K562 (cell line): ENCODE measurements around the gene N4BP2. TPM values are rescaled to one million over a fixed set of nuclear protein-coding genes. Genes with fewer than 3 reads are reported as not detected.

Experiments used
- ATAC-seq: fragments of 200-7000 bp; cut with Tn5 transposase; 3 replicates; pipeline ENCODE4 v1.9.1; 2020; ENCODE audit warnings: moderate library complexity
- BruUV-seq: library from RNA; stranded (reverse); fragments of 400-500 nt; replicated peaks from 2 replicates; lab custom pipeline; 2021; lab: Mats Ljungman, UMichigan
- CTCF ChIA-PET: fragments of 300-600 bp; formaldehyde crosslinking; extraction: SDS; loops from one replicate; lab custom pipeline; 2021; ENCODE audit warnings: low intra/inter-chr PET ratio; lab: Yijun Ruan, JAX
- POLR2A ChIA-PET: fragments of 300-600, 350-650 bp; sonication (Branson Sonifier 250); formaldehyde crosslinking; extraction: SDS; loops from one replicate; lab custom pipeline; 2021; ENCODE audit warnings: antibody characterized with exemption, inconsistent platforms; lab: Yijun Ruan, JAX
- DNase-seq, 4 experiments: peaks; one replicate each; pipeline versions ENCODE4 v3.0.0 to v3.0.0-alpha.2; 2011 to 2018; ENCODE audit warnings: low spot score in 3 of 4, mixed read lengths in 3 of 4; ENCODE audit errors: extremely low read depth in 1 of 4
- FAIRE-seq: peaks from 2 replicates; lab custom pipeline; 2011; peaks lifted over from hg19 to GRCh38; lab: Jason Lieb, UNC
- H2AFZ ChIP-seq: 2 replicates; pipeline ENCODE4 v1.6.0; 2011; ENCODE audit warnings: low read depth, low read length, control low read depth, inconsistent platforms
- H3K27ac ChIP-seq: fragments of 200-600 bp; 3 replicates; pipeline ENCODE4 v1.8.0; 2011; ENCODE audit warnings: low read depth, mild to moderate bottlenecking, control low read depth, inconsistent platforms, low read length, moderate library complexity, mixed read lengths; ENCODE audit errors: extremely low read depth
- H3K27me3 ChIP-seq, 2 experiments: fragments of 300-600 bp in 1 of 2; 2 replicates in 1 of 2; 3 replicates in 1 of 2; pipeline versions ENCODE4 v1.6.0 to v1.8.0; 2011; ENCODE audit warnings: inconsistent platforms in 2 of 2, low read length in 2 of 2, mild to moderate bottlenecking in 1 of 2, mixed read lengths in 1 of 2, moderate library complexity in 1 of 2; ENCODE audit not compliant: control insufficient read depth in 2 of 2, insufficient read depth in 2 of 2
- H3K36me3 ChIP-seq: fragments of 300-600 bp; 3 replicates; pipeline ENCODE4 v1.8.0; 2011; ENCODE audit warnings: mild to moderate bottlenecking, low read length, inconsistent platforms; ENCODE audit not compliant: control insufficient read depth, insufficient read depth
- H3K4me1 ChIP-seq, 2 experiments: fragments of 200-600 bp in 1 of 2; replicated peaks in 1 of 2; 2 replicates in 1 of 2; 3 replicates in 1 of 2; pipeline versions ENCODE4 v1.5.1 to v1.8.0; 2011; ENCODE audit warnings: inconsistent platforms in 2 of 2, low read length in 2 of 2, mild to moderate bottlenecking in 1 of 2, mixed read lengths in 1 of 2, moderate library complexity in 1 of 2; ENCODE audit not compliant: control insufficient read depth in 2 of 2, insufficient read depth in 2 of 2
- H3K4me2 ChIP-seq: 2 replicates; pipeline ENCODE4 v1.6.1; 2011; ENCODE audit warnings: low read length, control low read depth, inconsistent platforms, mixed read lengths; ENCODE audit not compliant: insufficient read depth
- H3K4me3 ChIP-seq: fragments of 200-600 bp; sonication (generic), shearing (Covaris generic); 2 replicates; pipeline ENCODE4 v1.5.1; 2016; ENCODE audit warnings: control low read depth, inconsistent platforms
- H3K79me2 ChIP-seq: fragments of 200-600 bp; 3 replicates; pipeline ENCODE4 v1.8.0; 2011; ENCODE audit warnings: low read length, inconsistent platforms; ENCODE audit not compliant: control insufficient read depth, insufficient read depth
- H3K9ac ChIP-seq, 2 experiments: 2 replicates each; pipeline versions ENCODE4 v1.6.0 to v1.6.1; 2011; ENCODE audit warnings: low read depth in 2 of 2, low read length in 2 of 2, control low read depth in 1 of 2, inconsistent platforms in 1 of 2, mild to moderate bottlenecking in 1 of 2, mixed read lengths in 1 of 2; ENCODE audit not compliant: insufficient read depth in 1 of 2
- H3K9me1 ChIP-seq: one replicate; pipeline ENCODE4 v1.6.0; 2011; ENCODE audit warnings: inconsistent platforms, mild to moderate bottlenecking, low read length, moderate library complexity; ENCODE audit not compliant: control insufficient read depth, insufficient read depth
- H3K9me3 ChIP-seq: replicated peaks from 2 replicates; pipeline ENCODE4 v1.5.1; 2011; ENCODE audit warnings: low read depth, low read length, inconsistent platforms; ENCODE audit not compliant: control insufficient read depth, insufficient read depth
- H4K20me1 ChIP-seq: replicated peaks from 2 replicates; pipeline ENCODE4 v1.6.1; 2011; ENCODE audit warnings: low read length, inconsistent platforms, mixed read lengths; ENCODE audit not compliant: control insufficient read depth, insufficient read depth
- MAX ChIP-seq: sonication (generic); formaldehyde crosslinking; IDR thresholded peaks from 2 replicates; pipeline ENCODE4 v1.9.0; 2022; ENCODE audit warnings: mild to moderate bottlenecking, missing genetic modification reagents
- MLX ChIP-seq, 2 experiments: fragments of 450-650 bp in 1 of 2; sonication (generic) in 1 of 2; formaldehyde crosslinking; conservative IDR thresholded peaks; 2 replicates each; pipeline versions ENCODE4 v1.4.0 to v1.8.1; 2020 to 2022; ENCODE audit warnings: mild to moderate bottlenecking in 1 of 2, missing genetic modification reagents in 1 of 2
- SP2 ChIP-seq: IDR thresholded peaks from 2 replicates; pipeline ENCODE4 v1.6.1; 2011; ENCODE audit warnings: mild to moderate bottlenecking, low read depth, low read length, moderate library complexity; ENCODE audit not compliant: poor library complexity, severe bottlenecking; ENCODE audit errors: extremely low read depth
- ZNF655 ChIP-seq: fragments of 250-450 bp; sonication (Bioruptor Pico); IDR thresholded peaks from 2 replicates; pipeline ENCODE4 v1.5.0; 2021
- WGBS: fragments of 100-300 bp; shearing (Covaris generic); methylation state at CpG from one replicate; pipeline ENCODE4 v1.1.6; 2016; ENCODE audit warnings: low coverage, mixed read lengths; ENCODE audit not compliant: insufficient coverage; ENCODE audit errors: missing lambda C conversion rate; 5-methylcytosine and 5-hydroxymethylcytosine counted together
- in situ Hi-C: fragments of 300-500 bp; cut with MboI; formaldehyde crosslinking; loops from 4 replicates; pipeline ENCODE4 v1.15.0; 2018; ENCODE audit warnings: inconsistent platforms, mixed read lengths
- intact Hi-C: fragments of 100-400 bp; cut with micrococcal nuclease; formaldehyde crosslinking; loops from 2 replicates; pipeline ENCODE4 v1.14.2; 2022
- polyA plus RNA-seq, 8 experiments: library from polyadenylated mRNA; depleted of rRNA in 4 of 8; stranded (reverse) in 5 of 8; unstranded in 3 of 8; fragments of >200 nt; fragmentation: Nextera tagmentation in 2 of 8; fragmentation: Illumina TruSeq in 1 of 8; extraction: Ambion mirVana in 2 of 8; extraction: Trizol in 1 of 8; gene quantifications; 2 replicates each; pipeline versions ENCODE4 v1.2.1 to v1.2.3, GENCODE V29; 2011 to 2014; ENCODE audit warnings: inconsistent platforms in 1 of 8, missing spikeins in 1 of 8
- total RNA-seq, 7 experiments: library from RNA; depleted of rRNA in 6 of 7; stranded (reverse); fragments of >200 nt in 6 of 7; fragmentation: Illumina TruSeq in 2 of 7; extraction: Trizol in 2 of 7; gene quantifications; 2 replicates each; pipeline versions ENCODE4 v1.2.1 to v1.2.3, GENCODE V29; 2011 to 2021; ENCODE audit warnings: low replicate concordance in 1 of 7
- TF ChIP-seq, protein P1 (sequence below): fragments of 450-650 bp; IDR thresholded peaks from 2 replicates; pipeline ENCODE4 v1.6.1; 2016; ENCODE audit warnings: mild to moderate bottlenecking, moderate library complexity

Gene N4BP2
- total and polyA plus RNA-seq, 9 of the 15 experiments (the other 6 are each of a cell fraction or from before 2014, with no cell fraction given), result 2.7 to 12.6 (median 7.6) TPM

- FAIRE-seq (no peak), DNase-seq (peak in 1 of 4 experiments; percentile 53), ATAC-seq (peak; percentile 12)
- Histone ChIP-seq H3K27me3 (no peaks in the 10 kb centered on the region), H3K4me2 (peak overlapping the region; percentile 90), H2AFZ (peak overlapping the region; percentile 7; the same call in 1 of the 2 replicates), H4K20me1 (no peaks in the 10 kb centered on the region), H3K36me3 (no peaks in the 10 kb centered on the region), H3K4me3 (peak overlapping the region; percentile 50), H3K4me1 (peaks cover 37 to 44% of the 10 kb centered on the region in 2 experiments; a peak in 4 of 5 replicates), H3K27ac (peak overlapping the region; percentile 85), H3K9me3 (no peaks in the 10 kb centered on the region), H3K9ac (peak overlapping the region; percentile 57 to 83; a peak in 3 of 4 replicates), H3K79me2 (peaks cover 73% of the 10 kb centered on the region), H3K9me1 (no peaks in the 10 kb centered on the region)
- ChIA-PET POLR2A (interaction anchor here (0.6 to 2.0 kb wide), 6 partner anchors 12 to 143 kb away, joined by 3 to 8 read pairs (median 4); partner anchors contain the start of gene N4BP2), CTCF (no interaction called here)
- 5% methylated on average over 6 of the region's 6 CpGs for WGBS
- BruUV-seq, result no TSS peak
- in situ Hi-C loops (no loop called here), intact Hi-C loops (loop anchor here (2.0 kb wide), 1 partner anchor 40 kb away; no protein-coding TSS in a partner anchor)
- no peak for TF ChIP-seq MAX
- TF ChIP-seq ZNF655, result 0 out of 2 replicates have a peak, but pooled peaks have one; percentile 11
- TF ChIP-seq, protein P1, sequence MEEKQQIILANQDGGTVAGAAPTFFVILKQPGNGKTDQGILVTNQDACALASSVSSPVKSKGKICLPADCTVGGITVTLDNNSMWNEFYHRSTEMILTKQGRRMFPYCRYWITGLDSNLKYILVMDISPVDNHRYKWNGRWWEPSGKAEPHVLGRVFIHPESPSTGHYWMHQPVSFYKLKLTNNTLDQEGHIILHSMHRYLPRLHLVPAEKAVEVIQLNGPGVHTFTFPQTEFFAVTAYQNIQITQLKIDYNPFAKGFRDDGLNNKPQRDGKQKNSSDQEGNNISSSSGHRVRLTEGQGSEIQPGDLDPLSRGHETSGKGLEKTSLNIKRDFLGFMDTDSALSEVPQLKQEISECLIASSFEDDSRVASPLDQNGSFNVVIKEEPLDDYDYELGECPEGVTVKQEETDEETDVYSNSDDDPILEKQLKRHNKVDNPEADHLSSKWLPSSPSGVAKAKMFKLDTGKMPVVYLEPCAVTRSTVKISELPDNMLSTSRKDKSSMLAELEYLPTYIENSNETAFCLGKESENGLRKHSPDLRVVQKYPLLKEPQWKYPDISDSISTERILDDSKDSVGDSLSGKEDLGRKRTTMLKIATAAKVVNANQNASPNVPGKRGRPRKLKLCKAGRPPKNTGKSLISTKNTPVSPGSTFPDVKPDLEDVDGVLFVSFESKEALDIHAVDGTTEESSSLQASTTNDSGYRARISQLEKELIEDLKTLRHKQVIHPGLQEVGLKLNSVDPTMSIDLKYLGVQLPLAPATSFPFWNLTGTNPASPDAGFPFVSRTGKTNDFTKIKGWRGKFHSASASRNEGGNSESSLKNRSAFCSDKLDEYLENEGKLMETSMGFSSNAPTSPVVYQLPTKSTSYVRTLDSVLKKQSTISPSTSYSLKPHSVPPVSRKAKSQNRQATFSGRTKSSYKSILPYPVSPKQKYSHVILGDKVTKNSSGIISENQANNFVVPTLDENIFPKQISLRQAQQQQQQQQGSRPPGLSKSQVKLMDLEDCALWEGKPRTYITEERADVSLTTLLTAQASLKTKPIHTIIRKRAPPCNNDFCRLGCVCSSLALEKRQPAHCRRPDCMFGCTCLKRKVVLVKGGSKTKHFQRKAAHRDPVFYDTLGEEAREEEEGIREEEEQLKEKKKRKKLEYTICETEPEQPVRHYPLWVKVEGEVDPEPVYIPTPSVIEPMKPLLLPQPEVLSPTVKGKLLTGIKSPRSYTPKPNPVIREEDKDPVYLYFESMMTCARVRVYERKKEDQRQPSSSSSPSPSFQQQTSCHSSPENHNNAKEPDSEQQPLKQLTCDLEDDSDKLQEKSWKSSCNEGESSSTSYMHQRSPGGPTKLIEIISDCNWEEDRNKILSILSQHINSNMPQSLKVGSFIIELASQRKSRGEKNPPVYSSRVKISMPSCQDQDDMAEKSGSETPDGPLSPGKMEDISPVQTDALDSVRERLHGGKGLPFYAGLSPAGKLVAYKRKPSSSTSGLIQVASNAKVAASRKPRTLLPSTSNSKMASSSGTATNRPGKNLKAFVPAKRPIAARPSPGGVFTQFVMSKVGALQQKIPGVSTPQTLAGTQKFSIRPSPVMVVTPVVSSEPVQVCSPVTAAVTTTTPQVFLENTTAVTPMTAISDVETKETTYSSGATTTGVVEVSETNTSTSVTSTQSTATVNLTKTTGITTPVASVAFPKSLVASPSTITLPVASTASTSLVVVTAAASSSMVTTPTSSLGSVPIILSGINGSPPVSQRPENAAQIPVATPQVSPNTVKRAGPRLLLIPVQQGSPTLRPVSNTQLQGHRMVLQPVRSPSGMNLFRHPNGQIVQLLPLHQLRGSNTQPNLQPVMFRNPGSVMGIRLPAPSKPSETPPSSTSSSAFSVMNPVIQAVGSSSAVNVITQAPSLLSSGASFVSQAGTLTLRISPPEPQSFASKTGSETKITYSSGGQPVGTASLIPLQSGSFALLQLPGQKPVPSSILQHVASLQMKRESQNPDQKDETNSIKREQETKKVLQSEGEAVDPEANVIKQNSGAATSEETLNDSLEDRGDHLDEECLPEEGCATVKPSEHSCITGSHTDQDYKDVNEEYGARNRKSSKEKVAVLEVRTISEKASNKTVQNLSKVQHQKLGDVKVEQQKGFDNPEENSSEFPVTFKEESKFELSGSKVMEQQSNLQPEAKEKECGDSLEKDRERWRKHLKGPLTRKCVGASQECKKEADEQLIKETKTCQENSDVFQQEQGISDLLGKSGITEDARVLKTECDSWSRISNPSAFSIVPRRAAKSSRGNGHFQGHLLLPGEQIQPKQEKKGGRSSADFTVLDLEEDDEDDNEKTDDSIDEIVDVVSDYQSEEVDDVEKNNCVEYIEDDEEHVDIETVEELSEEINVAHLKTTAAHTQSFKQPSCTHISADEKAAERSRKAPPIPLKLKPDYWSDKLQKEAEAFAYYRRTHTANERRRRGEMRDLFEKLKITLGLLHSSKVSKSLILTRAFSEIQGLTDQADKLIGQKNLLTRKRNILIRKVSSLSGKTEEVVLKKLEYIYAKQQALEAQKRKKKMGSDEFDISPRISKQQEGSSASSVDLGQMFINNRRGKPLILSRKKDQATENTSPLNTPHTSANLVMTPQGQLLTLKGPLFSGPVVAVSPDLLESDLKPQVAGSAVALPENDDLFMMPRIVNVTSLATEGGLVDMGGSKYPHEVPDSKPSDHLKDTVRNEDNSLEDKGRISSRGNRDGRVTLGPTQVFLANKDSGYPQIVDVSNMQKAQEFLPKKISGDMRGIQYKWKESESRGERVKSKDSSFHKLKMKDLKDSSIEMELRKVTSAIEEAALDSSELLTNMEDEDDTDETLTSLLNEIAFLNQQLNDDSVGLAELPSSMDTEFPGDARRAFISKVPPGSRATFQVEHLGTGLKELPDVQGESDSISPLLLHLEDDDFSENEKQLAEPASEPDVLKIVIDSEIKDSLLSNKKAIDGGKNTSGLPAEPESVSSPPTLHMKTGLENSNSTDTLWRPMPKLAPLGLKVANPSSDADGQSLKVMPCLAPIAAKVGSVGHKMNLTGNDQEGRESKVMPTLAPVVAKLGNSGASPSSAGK, result no peak
- TF ChIP-seq MLX (CRISPR knock-in tag; conservative IDR thresholded peaks at IDR 0.05), result no peak
- no peak for TF ChIP-seq SP2
Observed at GRCh38 chr4:40199179-40199670, 142.6 kb downstream of the N4BP2 start.
